Tongue (tissue), 2 donors: ENCODE measurements around the gene CAMK2B. TPM values are rescaled to one million over a fixed set of nuclear protein-coding genes. Genes with fewer than 3 reads are reported as not detected.

Source experiments
- DNase-seq: peaks from one replicate; pipeline ENCODE4 v3.0.0-alpha.2; 2015
- total RNA-seq: library from RNA; depleted of rRNA; stranded (reverse); fragments of >200 nt; gene quantifications from one replicate; pipeline ENCODE4 v1.2.3, GENCODE V29; 2014

CAMK2B gene
- total RNA-seq, 1 donor from 2014 or later = 26.7 TPM

- no peak for DNase-seq
Measured at GRCh38 chr7:44329888-44330287, 4.5 kb upstream of the CAMK2B start.

- DNase-seq = no peak
Measured at GRCh38 chr7:44329081-44329480, 3.7 kb upstream of the CAMK2B start.

- no peak for DNase-seq
Measured at GRCh38 chr7:44327981-44328380, 2.6 kb upstream of the CAMK2B start.

GRCh38 chr7:44326261-44327125 is 1.1 kb upstream of the CAMK2B start:
- no peak for DNase-seq

GRCh38 chr7:44325811-44326241 is 432 bp upstream of the CAMK2B start:
- DNase-seq = no peak

- no peak for DNase-seq
Measured at GRCh38 chr7:44324481-44325200, 753 bp downstream of the CAMK2B start.

- no peak for DNase-seq
Measured at GRCh38 chr7:44324204-44324480, 1.3 kb downstream of the CAMK2B start.

- DNase-seq = no peak
Measured at GRCh38 chr7:44323381-44324203, 1.8 kb downstream of the CAMK2B start.

- DNase-seq = no peak
Measured at GRCh38 chr7:44322631-44323363, 2.6 kb downstream of the CAMK2B start.

- no peak for DNase-seq
Measured at GRCh38 chr7:44321796-44322195, 3.6 kb downstream of the CAMK2B start.

GRCh38 chr7:44320794-44321371 is 4.5 kb downstream of the CAMK2B start:
- DNase-seq = no peak

GRCh38 chr7:44320141-44320540 is 5.3 kb downstream of the CAMK2B start:
- DNase-seq = no peak

GRCh38 chr7:44318332-44318731 is 7.1 kb downstream of the CAMK2B start:
- no peak for DNase-seq

GRCh38 chr7:44315301-44315903 is 10.0 kb downstream of the CAMK2B start:
- DNase-seq = no peak

GRCh38 chr7:44313621-44314031 is 11.8 kb downstream of the CAMK2B start:
- no peak for DNase-seq

- no peak for DNase-seq
Measured at GRCh38 chr7:44313016-44313415, 12.4 kb downstream of the CAMK2B start.

GRCh38 chr7:44311561-44312495 is 13.6 kb downstream of the CAMK2B start:
- DNase-seq = no peak

- DNase-seq = no peak
Measured at GRCh38 chr7:44310221-44310848, 15.1 kb downstream of the CAMK2B start.

GRCh38 chr7:44309271-44310091 is 15.9 kb downstream of the CAMK2B start:
- peak; percentile 73 for DNase-seq
